HG03469 (cell line): Measurements from ENCODE around the gene CYP2S1.
"Not testable (repeated sequence)": the region's sequence is repeated elsewhere in the genome, so short reads cannot be mapped to it uniquely, and the experiment has no call there.

Experiments used
- ATAC-seq: cut with Tn5 transposase; IDR thresholded peaks from one replicate; pipeline ENCODE4 v1.9.1; 2021; ENCODE audit warnings: mild to moderate bottlenecking, moderate library complexity, moderate number of reproducible peaks; ENCODE audit not compliant: unreplicated experiment

The CYP2S1 gene

GRCh38 chr19:41192574-41193429 lies at the start of gene CYP2S1:
CYP2S1 (plus strand) TSS chr19:41193219; CDS start chr19:41193265, 46 bp downstream.
- ATAC-seq, result no peak

- ATAC-seq, result no peak
Measured at GRCh38 chr19:41144403-41144802, 48.6 kb upstream of the CYP2S1 start.

GRCh38 chr19:41149831-41150230 lies 43.2 kb upstream of the CYP2S1 start:
- no peak for ATAC-seq

- ATAC-seq, result not testable (repeated sequence)
Measured at GRCh38 chr19:41150986-41151385, 42.0 kb upstream of the CYP2S1 start.

GRCh38 chr19:41154060-41154459 lies 39.0 kb upstream of the CYP2S1 start:
- ATAC-seq, result no peak

- ATAC-seq, result no peak
Measured at GRCh38 chr19:41156207-41156606, 36.8 kb upstream of the CYP2S1 start.

- no peak for ATAC-seq
Measured at GRCh38 chr19:41159881-41160280, 33.1 kb upstream of the CYP2S1 start.

- no peak for ATAC-seq
Measured at GRCh38 chr19:41161903-41162302, 31.1 kb upstream of the CYP2S1 start.

GRCh38 chr19:41166944-41167804 lies 25.8 kb upstream of the CYP2S1 start:
- ATAC-seq, result no peak

GRCh38 chr19:41172297-41173164 lies 20.5 kb upstream of the CYP2S1 start:
- no peak for ATAC-seq

- ATAC-seq, result no peak
Measured at GRCh38 chr19:41174297-41174928, 18.6 kb upstream of the CYP2S1 start.

- ATAC-seq, result no peak
Measured at GRCh38 chr19:41175801-41176777, 16.9 kb upstream of the CYP2S1 start.

GRCh38 chr19:41180173-41180572 lies 12.8 kb upstream of the CYP2S1 start:
- ATAC-seq, result not testable (repeated sequence)

- ATAC-seq, result no peak
Measured at GRCh38 chr19:41186971-41187883, 5.8 kb upstream of the CYP2S1 start.

GRCh38 chr19:41187884-41188279 lies 5.1 kb upstream of the CYP2S1 start:
- ATAC-seq, result no peak

- no peak for ATAC-seq
Measured at GRCh38 chr19:41189425-41190065, 3.5 kb upstream of the CYP2S1 start.

GRCh38 chr19:41193430-41194156 lies 574 bp downstream of the CYP2S1 start:
- no peak for ATAC-seq
